PC-9 (cell line): Measurements from ENCODE around the gene DYNC2H1. TPM values are rescaled to one million over a fixed set of nuclear protein-coding genes. Genes with fewer than 3 reads are reported as not detected.

Source experiments
- BruUV-seq: library from RNA; stranded (reverse); fragments of 400-500 nt; replicated peaks from 2 replicates; lab custom pipeline; 2021; lab: Mats Ljungman, UMichigan
- CTCF ChIA-PET: fragments of 300-600 bp; sonication (Branson Sonifier 250); formaldehyde crosslinking; loops from one replicate; lab custom pipeline; 2022; ENCODE audit warnings: antibody characterized with exemption; lab: Charles Lee
- POLR2A ChIA-PET: fragments of 300-600 bp; sonication (Branson Sonifier 250); formaldehyde crosslinking; loops from one replicate; lab custom pipeline; 2022; ENCODE audit warnings: antibody characterized with exemption; ENCODE audit not compliant: unreplicated experiment; lab: Charles Lee
- DNase-seq, 2 experiments: peaks; one replicate each; pipeline versions ENCODE4 v3.0.0 to v3.0.0-alpha.2; 2015 to 2022; ENCODE audit warnings: mixed read lengths in 1 of 2
- H2AFZ ChIP-seq: fragments of 200-600 bp; sonication (generic); 2 replicates; pipeline ENCODE4 v1.8.1; 2017; ENCODE audit warnings: antibody characterized with exemption
- H3F3A ChIP-seq: fragments of 200-600 bp; sonication (generic); 2 replicates; pipeline ENCODE4 v1.8.1; 2017; ENCODE audit warnings: antibody characterized with exemption, mild to moderate bottlenecking, low read depth; ENCODE audit not compliant: insufficient read depth
- H3K27ac ChIP-seq: fragments of 200-600 bp; sonication (generic); 2 replicates; pipeline ENCODE4 v1.6.1; 2016; ENCODE audit warnings: mixed run types
- H3K27me3 ChIP-seq: fragments of 200-600 bp; sonication (generic); 2 replicates; pipeline ENCODE4 v1.6.1; 2016; ENCODE audit warnings: low read depth, mixed run types; ENCODE audit not compliant: insufficient read depth
- H3K36me3 ChIP-seq: fragments of 200-600 bp; sonication (generic); 2 replicates; pipeline ENCODE4 v1.6.1; 2016; ENCODE audit warnings: low read depth, mixed run types
- H3K4me1 ChIP-seq: fragments of 200-600 bp; sonication (generic); replicated peaks from 2 replicates; pipeline ENCODE4 v1.6.1; 2016; ENCODE audit warnings: mixed run types; ENCODE audit not compliant: insufficient read depth
- H3K4me2 ChIP-seq: fragments of 200-600 bp; sonication (generic); 2 replicates; pipeline ENCODE4 v1.6.1; 2017; ENCODE audit warnings: mixed run types
- H3K4me3 ChIP-seq: fragments of 200-600 bp; sonication (generic); 2 replicates; pipeline ENCODE4 v1.6.1; 2016; ENCODE audit warnings: mixed run types
- H3K79me2 ChIP-seq: fragments of 200-600 bp; sonication (generic); 2 replicates; pipeline ENCODE4 v1.6.1; 2017; ENCODE audit warnings: low read depth, mixed run types
- H3K9me2 ChIP-seq: fragments of 200-600 bp; sonication (generic); 2 replicates; pipeline ENCODE4 v1.8.1; 2017; ENCODE audit warnings: mild to moderate bottlenecking; ENCODE audit not compliant: insufficient read depth
- H3K9me3 ChIP-seq: fragments of 200-600 bp; sonication (generic); 2 replicates; pipeline ENCODE4 v1.8.1; 2016; ENCODE audit warnings: low read depth; ENCODE audit not compliant: insufficient read depth
- H4K20me1 ChIP-seq: fragments of 200-600 bp; sonication (generic); 2 replicates; pipeline ENCODE4 v1.8.1; 2017; ENCODE audit not compliant: insufficient read depth
- EZH2 ChIP-seq: fragments of 200-600 bp; sonication (generic); IDR thresholded peaks from 2 replicates; pipeline ENCODE4 v1.8.0; 2017; ENCODE audit warnings: antibody characterized with exemption, low read depth
- intact Hi-C: fragments of 100-400 bp; cut with micrococcal nuclease; formaldehyde crosslinking; loops from one replicate; pipeline ENCODE4 v1.10.0; 2022; ENCODE audit not compliant: unreplicated experiment
- total RNA-seq: library from RNA; stranded (reverse); gene quantifications from 2 replicates; pipeline ENCODE4 v1.2.3, GENCODE V29; 2021
- TF ChIP-seq, protein P1 (sequence below): fragments of 200-600 bp; sonication (generic); conservative IDR thresholded peaks from 2 replicates; pipeline ENCODE4 v1.6.1; 2017; ENCODE audit warnings: mixed run types, antibody characterized with exemption, mild to moderate bottlenecking, moderate library complexity

The DYNC2H1 gene
- total RNA-seq, 1 experiment from 2014 or later: 12.2 TPM

DNA sequence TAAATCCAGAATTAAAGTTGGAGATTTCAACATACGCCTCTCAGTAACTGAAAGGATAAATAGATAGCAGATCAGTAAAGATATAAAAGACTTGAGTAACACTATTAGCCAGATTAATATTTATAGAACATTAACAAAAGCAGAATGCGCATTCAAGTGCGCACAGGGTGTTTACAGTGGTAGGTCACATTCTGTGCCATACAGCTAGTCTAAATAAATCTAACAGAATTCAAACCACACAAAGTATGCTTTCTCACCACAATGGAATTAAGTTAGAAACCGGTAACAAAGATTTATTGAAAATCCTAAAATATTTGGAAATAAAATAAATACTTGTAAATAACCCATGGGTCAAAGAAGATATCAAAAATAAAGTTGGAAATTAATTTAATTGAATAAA is 341.0 kb downstream of the DYNC2H1 start:
- CTCF ChIA-PET: no interaction called here
- no peaks in the 10 kb centered on the region for H3K9me3 ChIP-seq

DNA sequence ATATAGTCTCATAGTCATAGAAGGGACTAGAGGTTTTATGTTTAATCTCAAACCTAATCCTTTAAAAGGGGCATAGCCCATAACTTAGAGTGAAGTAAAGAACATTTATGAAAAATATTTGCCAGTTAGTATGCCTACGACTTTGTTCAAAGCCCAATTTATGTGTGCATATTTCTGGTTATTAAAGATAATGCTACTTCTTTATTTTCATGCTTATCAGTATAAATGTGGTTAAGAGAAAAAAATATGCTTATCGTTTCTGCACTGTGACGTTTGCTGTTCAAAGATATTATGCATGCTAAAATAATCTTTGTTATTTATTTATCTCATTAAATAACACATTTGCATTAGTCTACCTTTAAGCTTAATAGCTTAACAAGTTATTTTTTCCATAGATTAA is 343.9 kb downstream of the DYNC2H1 start:
- H3K27ac ChIP-seq: no peak overlapping the region
- no peaks in the 10 kb centered on the region for H3K4me1 ChIP-seq
- H3K4me2 ChIP-seq: no peak overlapping the region
- ChIA-PET POLR2A (no interaction called here), CTCF (no interaction called here)
- H2AFZ ChIP-seq: no peak overlapping the region
- TF ChIP-seq, protein P1, sequence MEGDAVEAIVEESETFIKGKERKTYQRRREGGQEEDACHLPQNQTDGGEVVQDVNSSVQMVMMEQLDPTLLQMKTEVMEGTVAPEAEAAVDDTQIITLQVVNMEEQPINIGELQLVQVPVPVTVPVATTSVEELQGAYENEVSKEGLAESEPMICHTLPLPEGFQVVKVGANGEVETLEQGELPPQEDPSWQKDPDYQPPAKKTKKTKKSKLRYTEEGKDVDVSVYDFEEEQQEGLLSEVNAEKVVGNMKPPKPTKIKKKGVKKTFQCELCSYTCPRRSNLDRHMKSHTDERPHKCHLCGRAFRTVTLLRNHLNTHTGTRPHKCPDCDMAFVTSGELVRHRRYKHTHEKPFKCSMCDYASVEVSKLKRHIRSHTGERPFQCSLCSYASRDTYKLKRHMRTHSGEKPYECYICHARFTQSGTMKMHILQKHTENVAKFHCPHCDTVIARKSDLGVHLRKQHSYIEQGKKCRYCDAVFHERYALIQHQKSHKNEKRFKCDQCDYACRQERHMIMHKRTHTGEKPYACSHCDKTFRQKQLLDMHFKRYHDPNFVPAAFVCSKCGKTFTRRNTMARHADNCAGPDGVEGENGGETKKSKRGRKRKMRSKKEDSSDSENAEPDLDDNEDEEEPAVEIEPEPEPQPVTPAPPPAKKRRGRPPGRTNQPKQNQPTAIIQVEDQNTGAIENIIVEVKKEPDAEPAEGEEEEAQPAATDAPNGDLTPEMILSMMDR: no peak
- TF ChIP-seq EZH2: no peak
- H3K27me3 ChIP-seq: no peaks in the 10 kb centered on the region
- BruUV-seq: no TSS peak
- H4K20me1 ChIP-seq: no peaks in the 10 kb centered on the region
- no peak for DNase-seq
- no peaks in the 10 kb centered on the region for H3K79me2 ChIP-seq
- H3K9me2 ChIP-seq: no peaks in the 10 kb centered on the region
- H3K36me3 ChIP-seq: no peaks in the 10 kb centered on the region
- H3K9me3 ChIP-seq: no peaks in the 10 kb centered on the region
- intact Hi-C loops: no loop called here
- no peaks in the 10 kb centered on the region for H3F3A ChIP-seq
- H3K4me3 ChIP-seq: no peak overlapping the region

More for the DNA sequence above, 341.0 kb downstream of the DYNC2H1 start:
- Histone ChIP-seq H3K4me2 (no peak overlapping the region), H2AFZ (no peak overlapping the region), H3K9me2 (no peaks in the 10 kb centered on the region), H3K36me3 (no peaks in the 10 kb centered on the region), H3K4me1 (no peaks in the 10 kb centered on the region), H4K20me1 (no peaks in the 10 kb centered on the region), H3K4me3 (no peak overlapping the region), H3K79me2 (no peaks in the 10 kb centered on the region), H3K27me3 (no peaks in the 10 kb centered on the region), H3K27ac (no peak overlapping the region), H3F3A (no peaks in the 10 kb centered on the region)
- TF ChIP-seq EZH2: no peak
- TF ChIP-seq, protein P1: no peak
- POLR2A ChIA-PET: no interaction called here
- intact Hi-C loops: no loop called here
- DNase-seq: no peak
- BruUV-seq: no TSS peak

DNA sequence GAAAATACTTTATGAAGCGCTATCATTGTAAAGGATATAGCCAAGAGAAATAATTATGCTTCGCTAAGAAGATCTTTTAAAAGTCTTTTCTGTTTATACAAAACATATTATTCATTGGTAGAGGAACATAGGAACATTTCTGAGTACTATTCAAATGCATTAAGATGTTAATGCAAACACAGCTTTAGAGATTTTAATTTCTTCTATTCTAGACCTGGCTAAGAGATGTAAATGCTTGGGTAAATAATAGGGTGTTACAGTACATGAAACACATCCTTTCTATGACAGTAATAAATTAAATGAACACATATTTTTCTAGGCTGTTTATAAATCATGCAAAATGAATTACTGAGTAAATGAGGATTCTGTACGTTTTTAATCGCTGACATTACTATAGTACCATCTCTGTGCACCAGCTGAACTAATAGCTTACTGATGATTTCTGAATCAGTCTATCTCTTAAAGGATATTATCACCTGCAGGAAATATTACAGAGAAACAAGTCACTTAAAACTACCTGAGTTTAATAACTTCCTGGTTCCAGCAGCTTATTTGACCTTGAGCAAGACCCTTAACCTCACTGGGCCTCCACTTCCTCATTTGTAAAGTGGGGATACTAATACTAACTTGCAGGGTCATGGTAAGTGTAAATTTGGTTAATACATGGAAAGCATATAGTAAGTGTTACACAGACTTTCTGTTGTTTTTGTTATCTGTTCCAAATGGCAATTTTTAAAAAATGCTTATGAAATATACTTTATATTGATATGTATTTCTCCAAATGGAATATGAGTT is 344.9 kb downstream of the DYNC2H1 start:
- no peaks in the 10 kb centered on the region for H3K36me3 ChIP-seq
- no peak overlapping the region for H3K4me2 ChIP-seq
- ChIA-PET CTCF (no interaction called here), POLR2A (no interaction called here)
- intact Hi-C loops: no loop called here
- BruUV-seq: no TSS peak
- no peak overlapping the region for H2AFZ ChIP-seq
- TF ChIP-seq, protein P1: no peak
- TF ChIP-seq EZH2: no peak
- H4K20me1 ChIP-seq: no peaks in the 10 kb centered on the region
- H3K27ac ChIP-seq: no peak overlapping the region
- no peaks in the 10 kb centered on the region for H3K4me1 ChIP-seq
- no peak overlapping the region for H3K4me3 ChIP-seq
- no peaks in the 10 kb centered on the region for H3K9me2 ChIP-seq
- no peaks in the 10 kb centered on the region for H3K27me3 ChIP-seq
- DNase-seq: no peak
- no peaks in the 10 kb centered on the region for H3F3A ChIP-seq
- no peaks in the 10 kb centered on the region for H3K9me3 ChIP-seq
- H3K79me2 ChIP-seq: no peaks in the 10 kb centered on the region
